ENCODE data around the gene SNX5. TPM values are rescaled to one million over a fixed set of nuclear protein-coding genes. Genes with fewer than 3 reads are reported as not detected.

Gene SNX5
- total RNA-seq, 1 donor from 2014 or later = 102 TPM

GRCh38 chr20:17992224-17992637, 23.6 kb upstream of the SNX5 start:
- intact Hi-C loops (cut with DNase I) = no loop called here
- Histone ChIP-seq H3K4me1 (no peaks in the 10 kb centered on the region), H3K9me3 (no peaks in the 10 kb centered on the region), H3K27ac (no peak overlapping the region), H3K4me3 (no peak overlapping the region), H3K36me3 (peaks cover 27% of the 10 kb centered on the region), H3K27me3 (ENCODE audit: low read depth) (no peaks in the 10 kb centered on the region)
- no peak for ATAC-seq
- no peak for DNase-seq
- no peak for TF ChIP-seq CTCF (IDR thresholded peaks at IDR 0.05)

GRCh38 chr20:17990278-17990972, 21.8 kb upstream of the SNX5 start:
- no peak for TF ChIP-seq CTCF (IDR thresholded peaks at IDR 0.05)
- H3K4me3 ChIP-seq = no peak overlapping the region
- intact Hi-C loops (cut with DNase I) = no loop called here
- H3K4me1 ChIP-seq = no peaks in the 10 kb centered on the region
- DNase-seq = no peak
- H3K9me3 ChIP-seq = no peaks in the 10 kb centered on the region
- peaks cover 32% of the 10 kb centered on the region for H3K36me3 ChIP-seq
- H3K27me3 ChIP-seq (ENCODE audit: low read depth) = no peaks in the 10 kb centered on the region
- no peak overlapping the region for H3K27ac ChIP-seq
- no peak for ATAC-seq

GRCh38 chr20:17987988-17988387, 19.4 kb upstream of the SNX5 start:
- DNase-seq = no peak
- intact Hi-C loops (cut with DNase I) = no loop called here
- TF ChIP-seq CTCF (IDR thresholded peaks at IDR 0.05) = no peak
- Histone ChIP-seq H3K27ac (no peak overlapping the region), H3K4me3 (no peak overlapping the region), H3K27me3 (ENCODE audit: low read depth) (no peaks in the 10 kb centered on the region), H3K36me3 (peaks cover 32% of the 10 kb centered on the region), H3K9me3 (no peaks in the 10 kb centered on the region), H3K4me1 (no peaks in the 10 kb centered on the region)
- ATAC-seq = no peak

- no peak overlapping the region for H3K27ac ChIP-seq
- no peak for DNase-seq
- TF ChIP-seq CTCF (IDR thresholded peaks at IDR 0.05) = no peak
- peak in 1 of 2 donors; percentile 26 for ATAC-seq
- H3K4me1 ChIP-seq = no peaks in the 10 kb centered on the region
- H3K36me3 ChIP-seq = peaks cover 32% of the 10 kb centered on the region
- no peaks in the 10 kb centered on the region for H3K9me3 ChIP-seq
- intact Hi-C loops (cut with DNase I) = no loop called here
- H3K4me3 ChIP-seq = no peak overlapping the region
- no peaks in the 10 kb centered on the region for H3K27me3 ChIP-seq (ENCODE audit: low read depth)
Measured at GRCh38 chr20:17985388-17986018, 16.9 kb upstream of the SNX5 start.

GRCh38 chr20:17976305-17976704, 7.7 kb upstream of the SNX5 start:
- Histone ChIP-seq H3K27me3 (ENCODE audit: low read depth) (no peaks in the 10 kb centered on the region), H3K27ac (no peak overlapping the region), H3K4me1 (peaks cover 24% of the 10 kb centered on the region), H3K36me3 (peaks cover 38% of the 10 kb centered on the region), H3K4me3 (no peak overlapping the region), H3K9me3 (no peaks in the 10 kb centered on the region)
- ATAC-seq (no peak), DNase-seq (no peak)
- TF ChIP-seq CTCF (IDR thresholded peaks at IDR 0.05) = no peak
- intact Hi-C loops (cut with DNase I) = no loop called here
